ENCODE results near the gene PSMB4.

DNA sequence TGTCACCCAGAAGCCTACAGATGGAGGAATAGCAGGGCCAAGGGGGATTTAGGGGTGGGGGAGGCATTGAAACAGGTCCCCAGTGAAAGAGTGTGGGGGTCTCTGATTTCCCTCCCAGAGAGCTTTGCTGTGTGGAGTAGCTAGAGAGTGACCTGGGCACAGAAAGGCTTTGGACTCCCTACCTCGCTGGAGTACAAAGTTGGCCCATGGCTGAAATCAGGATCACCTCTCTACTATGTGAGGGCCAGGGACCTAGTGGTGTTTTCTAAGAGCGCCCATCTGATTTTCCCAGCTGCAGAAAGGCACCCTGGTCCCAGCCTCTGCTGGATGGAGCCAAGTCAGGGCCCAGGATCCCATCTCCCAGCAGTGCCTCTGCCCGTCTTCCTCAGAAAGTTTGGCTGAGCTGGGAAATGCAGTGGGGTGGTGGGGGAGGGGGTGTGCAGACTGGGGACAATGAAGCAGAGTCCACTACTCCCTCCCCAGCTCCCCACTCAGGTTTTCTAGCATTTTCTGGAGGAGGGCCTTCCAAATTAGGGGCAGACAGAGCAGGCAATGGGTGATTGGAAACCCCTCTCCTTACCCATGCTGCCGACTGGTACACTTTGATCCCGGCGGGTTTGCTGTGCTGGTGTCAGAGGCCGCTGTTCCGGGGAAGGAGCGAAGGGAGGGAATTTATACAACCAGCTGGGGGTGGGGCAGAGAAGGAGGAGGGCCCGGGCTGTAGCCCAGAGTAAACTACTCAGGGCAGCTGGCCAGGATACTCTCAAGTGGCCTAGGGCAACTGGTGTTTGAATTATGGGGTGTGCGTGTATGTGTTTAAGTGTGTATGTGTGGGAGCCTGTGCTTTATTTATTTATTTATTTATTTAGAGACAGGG is 27.1 kb upstream of the PSMB4 start, which contains the start of gene SELENBP1:
- TF ChIP-seq CTCF (conservative IDR thresholded peaks at IDR 0.05; ENCODE audit: low read depth in 2 of 2) (no peak), EZH2 (IDR thresholded peaks at IDR 0.05; ENCODE audit: low read depth, unreplicated experiment) (no peak), POLR2AphosphoS5 (IDR thresholded peaks at IDR 0.05; ENCODE audit: low read depth) (peak; percentile 60), EZH2phosphoT487 (IDR thresholded peaks at IDR 0.05; ENCODE audit: unreplicated experiment) (no peak), ZNF114 (CRISPR knock-in tag; IDR thresholded peaks at IDR 0.05) (no peak)

All from GM23338 (cell line).